Measurements from ENCODE around the gene CLTB.
"Not testable (repeated sequence)": the region's sequence is repeated elsewhere in the genome, so short reads cannot be mapped to it uniquely, and the experiment has no call there.

Gene CLTB, protein sequence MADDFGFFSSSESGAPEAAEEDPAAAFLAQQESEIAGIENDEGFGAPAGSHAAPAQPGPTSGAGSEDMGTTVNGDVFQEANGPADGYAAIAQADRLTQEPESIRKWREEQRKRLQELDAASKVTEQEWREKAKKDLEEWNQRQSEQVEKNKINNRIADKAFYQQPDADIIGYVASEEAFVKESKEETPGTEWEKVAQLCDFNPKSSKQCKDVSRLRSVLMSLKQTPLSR

DNA sequence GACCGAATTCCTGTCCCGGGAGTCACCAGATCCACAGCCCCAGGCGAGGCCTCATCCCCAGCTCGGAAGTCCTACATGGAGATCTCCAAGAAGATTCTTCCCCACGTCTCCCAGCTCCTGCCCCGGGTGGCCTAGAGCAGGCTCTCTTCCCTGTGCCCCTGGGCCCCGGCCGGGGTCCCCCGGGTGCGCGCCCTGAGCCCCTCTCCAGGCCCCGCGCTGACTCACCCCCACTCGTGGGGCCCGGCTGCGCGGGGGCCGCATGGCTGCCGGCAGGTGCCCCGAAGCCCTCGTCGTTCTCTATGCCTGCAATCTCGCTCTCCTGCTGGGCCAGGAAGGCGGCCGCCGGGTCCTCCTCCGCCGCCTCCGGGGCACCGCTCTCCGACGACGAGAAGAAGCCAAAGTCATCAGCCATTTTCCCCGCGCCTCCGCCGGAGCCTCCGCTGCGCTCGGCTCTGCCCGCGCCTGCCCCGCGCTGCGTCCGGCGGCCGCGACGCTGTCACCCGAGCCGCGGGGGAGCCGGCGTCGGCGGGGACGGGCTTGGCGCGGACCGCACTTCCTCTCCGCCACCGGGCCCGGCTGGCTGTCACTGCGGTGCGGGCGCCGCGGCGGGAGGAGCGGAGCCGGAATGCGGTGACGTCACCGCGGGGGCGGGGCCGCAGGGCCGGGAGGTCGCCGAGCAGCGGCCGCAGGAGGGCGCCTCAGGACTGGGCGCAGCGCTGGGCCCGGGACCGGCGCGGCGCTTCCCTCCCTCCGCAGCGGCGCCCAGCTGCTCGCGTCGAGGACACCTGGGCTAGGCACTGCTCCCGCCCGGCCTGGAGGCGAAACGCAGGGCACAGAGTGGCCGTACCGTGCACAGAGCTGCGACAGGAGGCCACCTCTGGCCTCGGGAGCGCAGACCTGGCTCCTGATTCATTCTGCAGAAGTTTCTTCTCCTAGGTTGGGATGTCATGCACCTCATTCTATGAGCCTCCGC lies at the start of gene CLTB:
Gene CLTB, minus strand, starts transcription at position 588 of the 973 bp plus-strand sequence. Its CDS starts 176 bp downstream, at position 412.
- peak; percentile 66 to 78 for DNase-seq (ENCODE audit: extremely low read depth in 1 of 2, low read depth in 1 of 2)

DNA sequence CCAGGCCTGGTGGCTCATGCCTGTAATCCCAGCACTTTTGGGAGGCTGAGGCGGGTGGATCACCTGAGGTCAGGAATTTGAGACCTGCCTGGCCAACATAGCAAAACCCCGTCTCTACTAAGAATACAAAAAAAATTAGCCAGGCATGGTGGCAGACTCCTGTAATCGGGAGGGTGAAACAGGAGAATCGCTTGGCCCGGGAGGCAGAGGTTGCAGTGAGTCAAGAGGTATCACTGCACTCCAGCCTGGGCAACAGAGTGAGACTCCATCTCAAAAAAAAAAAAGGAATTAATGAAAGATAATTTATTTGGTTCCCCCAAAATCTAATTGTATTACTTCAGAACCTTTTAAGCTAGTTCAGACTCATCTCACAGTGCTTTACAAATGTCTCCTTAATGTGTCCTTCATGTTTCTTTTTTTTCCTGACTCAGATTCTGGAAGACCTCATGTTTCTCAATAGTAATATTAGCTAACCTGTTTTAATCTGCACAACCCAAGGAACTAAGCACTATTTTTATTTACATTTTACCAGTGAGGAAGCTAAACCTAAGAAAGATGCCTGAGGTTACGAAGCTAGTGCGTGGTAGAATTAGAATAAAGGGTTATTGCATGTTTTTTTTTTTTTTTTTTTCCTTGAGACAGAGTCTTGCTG lies 46.9 kb upstream of the CLTB start:
- DNase-seq (ENCODE audit: extremely low read depth in 1 of 2, low read depth in 1 of 2), result no peak

DNA sequence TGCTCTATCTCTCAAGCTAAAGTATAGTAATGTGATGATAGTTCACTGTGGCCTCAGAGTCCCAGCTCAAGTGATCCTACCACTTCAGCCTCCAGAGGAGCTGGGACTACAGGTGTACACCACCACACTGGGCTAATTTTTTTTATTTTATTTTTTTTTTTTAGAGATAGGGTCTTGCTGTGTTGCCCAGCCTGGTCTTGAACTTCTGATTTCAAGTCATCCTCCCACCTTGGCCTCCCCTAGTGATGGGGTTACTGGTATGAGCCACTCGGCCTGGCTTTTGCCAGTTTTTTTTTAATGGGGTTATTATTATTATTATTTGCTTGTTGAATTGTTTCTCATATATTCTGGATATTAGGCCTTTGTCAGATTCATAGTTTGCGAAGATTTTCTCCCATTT lies 45.0 kb upstream of the CLTB start:
- DNase-seq (ENCODE audit: extremely low read depth in 1 of 2, low read depth in 1 of 2), result no peak

DNA sequence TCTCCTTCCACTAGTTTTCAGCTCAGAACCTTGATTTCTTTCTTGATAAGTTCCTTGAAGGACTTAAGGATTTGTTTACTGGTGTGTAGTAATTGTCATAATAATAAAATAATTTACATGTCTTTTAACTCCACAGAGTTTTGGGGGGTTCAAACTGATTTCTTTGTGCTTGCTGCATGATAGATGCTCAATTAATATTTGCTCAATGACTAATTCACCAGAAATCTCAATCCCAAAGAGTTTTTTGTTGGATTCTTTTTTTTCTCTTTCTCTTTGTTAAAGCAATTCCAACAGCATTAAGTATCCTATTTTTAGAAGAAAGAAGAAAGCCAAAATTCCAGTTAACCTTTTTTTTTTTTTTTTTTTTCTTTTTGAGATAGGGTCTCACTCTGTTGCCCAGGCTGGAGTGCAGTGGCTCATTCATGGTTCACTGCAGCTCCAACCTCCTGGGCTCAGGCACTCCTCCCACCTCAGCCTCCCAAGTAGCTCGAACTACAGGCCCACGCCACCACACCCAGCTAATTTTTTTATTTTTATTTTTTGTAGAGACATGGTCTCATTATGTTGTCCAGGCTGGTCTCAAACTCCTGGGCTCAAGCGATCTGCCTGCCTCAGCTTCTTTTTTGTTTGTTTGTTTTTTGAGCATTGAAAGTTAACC lies 42.7 kb upstream of the CLTB start:
- no peak for DNase-seq (ENCODE audit: extremely low read depth in 1 of 2, low read depth in 1 of 2)

DNA sequence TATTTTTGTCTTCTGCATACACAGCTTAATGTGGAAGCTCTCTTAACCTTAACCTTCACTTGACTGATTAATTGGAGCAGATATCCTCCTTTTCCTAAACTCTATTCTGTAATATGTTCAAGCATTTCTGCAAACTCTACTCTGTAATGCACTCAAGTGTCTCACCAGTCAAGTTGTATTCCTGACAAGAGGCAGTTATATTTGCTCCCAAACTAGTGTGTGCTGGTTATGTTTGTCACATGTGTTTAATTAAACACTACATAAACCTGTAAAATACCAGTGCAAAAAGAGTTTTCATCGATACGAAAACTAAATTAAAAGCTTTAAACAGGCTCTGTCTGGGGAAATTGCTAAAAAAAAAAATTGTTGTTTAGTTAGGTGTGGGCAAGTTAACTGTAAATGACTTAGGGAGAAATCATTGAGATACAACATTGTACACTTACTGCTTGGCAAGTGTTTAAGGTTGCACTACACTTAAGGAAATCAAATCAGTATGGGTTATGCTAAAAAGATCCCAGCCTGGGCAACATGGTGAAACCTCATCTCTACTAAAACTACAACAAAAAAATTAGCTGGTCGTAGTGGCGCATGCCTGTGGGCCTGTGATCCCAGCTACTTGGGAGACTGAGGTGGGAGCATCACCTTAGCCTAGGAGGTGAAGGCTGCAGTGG lies 38.5 kb upstream of the CLTB start:
- no peak for DNase-seq (ENCODE audit: extremely low read depth in 1 of 2, low read depth in 1 of 2)

DNA sequence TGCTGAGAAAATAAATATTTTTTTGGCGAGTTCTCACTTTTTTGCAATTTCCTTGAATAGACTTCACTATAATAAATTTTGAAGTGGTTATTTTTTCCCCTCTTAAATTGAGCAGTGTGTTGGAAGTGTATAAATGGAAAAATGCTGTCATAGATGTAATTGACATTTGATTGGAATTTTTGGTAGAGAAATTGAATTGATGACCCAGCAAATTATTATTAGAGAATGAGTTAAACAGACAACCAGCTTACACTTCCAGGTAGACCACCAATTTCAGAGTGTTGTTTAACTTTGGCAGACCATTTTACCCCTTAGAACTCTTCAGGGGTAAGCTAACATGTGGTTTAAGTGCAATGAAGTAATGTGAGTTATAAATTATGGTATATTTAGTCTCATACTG lies 33.7 kb upstream of the CLTB start:
- DNase-seq (ENCODE audit: extremely low read depth in 1 of 2, low read depth in 1 of 2), result no peak

DNA sequence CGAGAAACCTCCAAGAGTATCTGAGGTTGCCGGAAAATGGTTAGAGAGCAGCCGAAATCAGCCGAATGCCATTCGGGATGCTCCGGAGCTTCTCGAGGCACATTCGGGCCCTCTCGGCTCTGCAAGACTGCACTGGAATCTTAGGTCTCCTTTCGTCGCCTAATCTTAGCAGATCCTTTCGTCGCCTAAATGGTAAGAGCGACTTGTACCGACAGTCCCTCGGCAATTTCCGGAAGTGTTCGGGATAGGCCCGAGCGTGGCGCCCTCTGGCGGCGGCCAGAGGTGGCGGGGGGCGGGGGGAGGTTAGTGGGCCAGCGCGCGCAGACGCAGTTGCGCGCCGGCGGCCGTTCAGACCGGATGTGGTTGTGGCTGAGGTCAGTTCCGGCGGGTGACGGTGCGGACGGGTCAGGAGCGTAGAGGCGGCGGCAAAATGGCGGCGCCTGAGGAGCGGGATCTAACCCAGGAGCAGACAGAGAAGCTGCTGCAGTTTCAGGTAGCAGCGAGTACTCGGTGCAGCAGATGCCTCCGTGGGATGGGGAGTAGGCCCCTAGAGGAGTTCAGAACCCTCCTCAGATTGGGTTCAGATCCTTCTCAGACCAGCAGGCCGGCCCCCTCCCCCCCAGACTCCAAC lies 31.8 kb upstream of the CLTB start, which contains the start of gene FAF2:
Gene FAF2, plus strand, starts transcription at position 408 of the 631 bp plus-strand sequence. Its CDS starts 23 bp downstream, at position 431.
- DNase-seq (ENCODE audit: extremely low read depth in 1 of 2, low read depth in 1 of 2), result peak; percentile 92 to 99

DNA sequence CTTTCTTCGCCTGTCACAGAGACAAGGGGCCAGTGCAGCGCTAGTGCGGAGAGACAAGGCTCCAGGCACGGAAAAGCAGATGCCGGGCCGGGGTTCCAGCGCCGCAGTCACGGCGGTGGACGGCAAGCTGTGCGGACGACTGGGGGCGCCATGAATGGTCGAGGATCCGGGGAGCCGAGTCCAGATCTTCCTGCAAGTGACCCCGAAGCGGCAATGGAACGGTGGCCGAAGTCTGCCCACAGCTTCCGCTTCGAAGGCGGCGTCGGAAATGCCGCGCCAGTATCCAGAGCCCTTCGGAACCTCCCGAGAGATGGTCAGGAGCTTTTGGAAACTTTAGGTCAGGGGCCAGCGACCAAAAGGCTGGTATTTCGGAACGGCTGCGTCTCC lies 31.2 kb upstream of the CLTB start:
- DNase-seq (ENCODE audit: extremely low read depth in 1 of 2, low read depth in 1 of 2), result peak in 1 of 2 donors; percentile 2

DNA sequence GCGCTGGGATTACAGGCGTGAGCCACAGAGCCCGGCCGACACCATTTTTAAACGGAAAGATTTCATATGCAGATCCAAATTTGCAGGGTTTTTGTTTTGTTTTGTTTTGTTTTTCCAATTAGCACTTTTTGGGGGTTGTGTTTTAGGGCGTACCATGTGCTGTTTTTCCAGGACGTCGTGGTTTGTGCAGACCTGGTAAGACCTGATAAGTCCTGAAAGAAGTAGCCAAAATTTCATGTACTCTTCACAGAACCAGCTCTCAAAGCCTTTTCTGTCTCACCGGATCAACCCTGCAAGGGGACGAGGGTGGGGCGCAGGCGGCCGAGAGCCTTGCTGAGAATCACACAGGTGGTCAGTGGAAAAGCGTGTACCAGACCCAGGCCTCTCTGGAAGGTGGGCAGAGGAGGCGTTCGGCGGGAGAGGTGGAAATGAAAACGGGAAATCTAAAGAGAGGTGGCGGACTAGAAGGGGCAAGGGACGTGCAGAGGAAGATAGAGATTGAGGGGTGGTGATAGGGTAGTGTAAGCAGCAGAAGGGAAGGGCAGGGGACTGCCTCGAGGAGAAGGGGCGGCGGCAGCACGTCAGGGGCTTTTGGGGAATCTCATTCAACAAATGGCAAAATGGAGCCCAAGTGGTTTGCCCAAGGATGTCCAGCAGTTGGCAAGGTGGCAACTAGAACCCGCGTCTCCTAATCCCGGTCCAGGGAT lies 30.7 kb upstream of the CLTB start:
- no peak for DNase-seq (ENCODE audit: extremely low read depth in 1 of 2, low read depth in 1 of 2)

DNA sequence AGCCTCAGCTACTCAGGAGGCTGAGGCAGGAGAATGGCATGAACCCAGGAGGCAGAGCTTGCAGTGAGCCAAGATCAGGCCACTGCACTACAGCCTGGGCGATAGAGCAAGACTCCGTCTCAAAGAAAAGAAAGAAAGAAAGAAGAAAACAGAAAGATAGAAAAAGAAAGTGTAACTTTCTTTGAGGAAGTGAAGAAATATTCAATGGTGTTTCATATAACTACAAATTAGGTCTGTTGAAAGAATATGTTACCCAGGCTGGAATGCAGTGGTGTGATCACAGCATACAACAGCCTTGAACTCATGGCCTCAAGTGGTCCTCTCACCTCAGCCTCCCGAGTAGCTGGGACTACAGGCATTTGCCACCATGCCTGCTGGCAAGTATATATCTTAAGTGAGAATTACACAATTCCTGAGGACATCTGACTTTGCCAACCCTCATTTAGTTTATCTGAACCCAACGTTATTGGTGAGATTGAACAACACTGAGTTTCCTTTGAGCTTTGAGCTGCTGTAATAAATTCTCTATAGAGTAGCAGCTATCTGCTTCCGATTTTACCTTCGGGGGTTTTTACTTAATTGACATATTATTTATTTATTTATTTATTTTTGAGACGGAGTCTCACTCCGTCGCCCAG lies 29.8 kb upstream of the CLTB start:
- no peak for DNase-seq (ENCODE audit: extremely low read depth in 1 of 2, low read depth in 1 of 2)

DNA sequence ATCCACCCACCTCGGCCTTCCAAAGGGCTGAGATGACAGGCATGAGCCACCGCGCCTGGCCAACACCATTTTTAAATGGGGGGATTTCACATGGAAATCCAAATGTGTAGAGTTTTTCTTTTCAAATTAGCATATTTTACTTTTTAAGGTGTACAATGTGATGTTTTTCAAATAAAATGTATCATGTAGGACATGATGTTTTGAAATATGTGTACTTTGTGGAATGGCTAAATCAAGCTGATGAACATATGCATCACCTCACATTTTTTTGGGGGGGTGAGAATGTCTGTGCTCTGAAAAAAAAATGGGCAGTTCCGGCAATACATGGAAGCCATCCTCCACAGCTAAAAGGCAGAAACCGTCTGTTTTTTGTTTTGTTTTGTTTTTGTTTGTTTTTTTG lies 28.4 kb upstream of the CLTB start:
- DNase-seq (ENCODE audit: extremely low read depth in 1 of 2, low read depth in 1 of 2), result no peak

DNA sequence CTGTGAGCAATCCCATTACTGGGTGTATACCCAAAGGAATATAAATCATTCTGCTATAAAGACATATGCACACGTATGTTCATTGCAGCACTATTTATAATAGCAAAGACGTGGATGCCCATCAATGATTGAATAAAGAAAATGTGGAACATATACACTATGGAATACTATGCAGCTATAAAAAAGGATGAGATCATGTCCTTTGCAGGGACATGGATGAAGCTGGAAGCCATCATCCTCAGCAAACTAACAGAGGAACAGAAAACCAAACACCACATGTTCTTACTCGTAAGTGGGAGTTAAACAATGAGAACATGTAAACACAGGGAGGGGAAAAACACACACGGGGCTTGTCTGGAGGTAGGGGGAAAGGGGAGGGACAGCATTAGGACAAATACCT lies 26.6 kb upstream of the CLTB start:
- DNase-seq (ENCODE audit: extremely low read depth in 1 of 2, low read depth in 1 of 2), result not testable (repeated sequence)

DNA sequence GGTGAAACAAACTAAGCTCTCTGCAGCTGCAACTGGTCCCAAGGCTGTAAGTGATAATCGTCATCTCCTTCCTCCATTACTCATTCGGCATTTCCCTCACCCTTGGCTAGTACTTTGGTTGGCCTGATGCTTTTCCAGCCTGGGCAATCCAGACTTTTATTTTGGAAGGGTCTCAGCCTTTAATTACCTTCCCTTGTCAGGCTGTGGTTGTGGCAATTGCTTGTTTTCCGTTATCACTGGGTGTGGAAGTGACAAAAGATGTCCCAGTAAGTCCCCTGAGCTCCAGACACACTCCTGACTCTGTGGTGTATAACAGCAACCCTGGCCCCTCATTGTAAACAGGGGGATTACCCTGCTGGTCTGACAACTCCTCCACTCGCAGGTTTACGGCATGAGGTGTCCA lies 25.6 kb upstream of the CLTB start:
- DNase-seq (ENCODE audit: extremely low read depth in 1 of 2, low read depth in 1 of 2), result no peak

DNA sequence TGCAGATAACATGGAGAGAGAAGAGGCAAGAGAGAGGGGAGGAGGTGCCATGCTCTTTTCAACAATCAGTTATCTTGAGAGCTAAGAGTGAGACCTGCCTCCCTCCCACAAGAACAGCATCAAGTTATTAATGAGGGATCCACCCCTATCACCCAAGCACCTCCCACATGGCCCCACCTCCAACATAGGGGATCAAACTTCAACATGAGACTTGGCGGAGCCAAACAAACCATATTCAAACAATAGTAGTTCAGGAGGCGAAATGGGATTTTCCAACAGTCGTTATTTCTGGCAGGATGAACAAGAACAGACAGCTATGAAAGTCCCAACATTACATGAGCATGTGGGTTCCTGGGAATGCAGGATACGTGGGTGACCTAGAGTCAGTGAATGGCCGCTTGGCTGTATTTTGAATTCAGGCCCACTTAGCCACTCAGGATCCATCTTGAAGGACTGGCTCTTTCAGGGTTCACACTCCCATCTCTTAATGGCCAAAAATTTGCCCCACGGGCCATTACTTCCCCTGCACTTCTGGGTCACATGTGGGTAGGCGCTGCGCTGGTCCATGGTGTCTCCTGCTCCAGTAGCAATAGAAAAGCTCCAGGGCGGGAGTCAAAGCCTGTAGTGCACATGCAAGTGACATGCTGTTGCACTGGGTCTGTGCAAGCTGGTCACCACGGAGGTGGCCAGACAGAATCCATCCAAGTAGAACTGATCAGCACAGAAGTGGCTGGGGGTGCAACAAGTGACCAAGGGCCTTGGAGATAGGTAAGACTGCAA lies 24.8 kb upstream of the CLTB start:
- no peak for DNase-seq (ENCODE audit: extremely low read depth in 1 of 2, low read depth in 1 of 2)

DNA sequence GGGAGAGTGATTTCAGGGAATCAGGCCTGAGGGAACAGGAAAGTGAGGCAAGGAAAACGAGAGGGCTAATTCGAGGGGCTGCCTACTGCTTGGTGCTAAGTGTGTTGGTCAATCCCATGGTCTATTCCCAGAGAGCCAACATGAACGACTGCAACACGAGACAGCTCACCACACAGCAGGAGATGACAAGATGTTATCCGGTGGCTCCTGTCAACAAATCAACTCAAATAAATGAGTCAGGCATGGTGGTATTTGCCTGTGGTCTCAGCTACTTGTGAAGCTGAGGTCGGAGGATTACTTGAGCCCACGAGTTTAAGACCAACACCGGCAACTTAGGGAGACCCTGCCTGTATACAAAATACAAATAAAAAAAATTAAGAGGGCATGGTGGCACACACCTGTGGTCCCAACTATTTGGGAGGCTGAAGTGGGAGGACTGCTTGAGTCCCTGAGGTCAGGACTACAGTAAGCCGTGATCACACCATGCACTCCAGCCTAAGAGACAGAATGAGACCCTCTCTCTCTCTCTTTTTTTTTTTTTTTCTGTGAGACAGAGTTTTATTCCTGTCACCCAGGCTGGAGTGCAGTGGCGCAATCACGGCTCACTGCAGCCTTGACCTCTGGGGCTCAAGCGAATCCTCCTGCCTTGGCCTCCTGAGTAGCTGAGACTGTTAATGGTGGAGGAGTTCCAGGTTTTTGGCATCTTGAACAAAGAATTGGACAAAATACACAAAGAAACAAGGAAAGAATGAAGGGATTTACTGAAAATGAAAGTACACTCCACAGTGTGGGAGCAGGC lies 22.8 kb upstream of the CLTB start:
- no peak for DNase-seq (ENCODE audit: extremely low read depth in 1 of 2, low read depth in 1 of 2)

DNA sequence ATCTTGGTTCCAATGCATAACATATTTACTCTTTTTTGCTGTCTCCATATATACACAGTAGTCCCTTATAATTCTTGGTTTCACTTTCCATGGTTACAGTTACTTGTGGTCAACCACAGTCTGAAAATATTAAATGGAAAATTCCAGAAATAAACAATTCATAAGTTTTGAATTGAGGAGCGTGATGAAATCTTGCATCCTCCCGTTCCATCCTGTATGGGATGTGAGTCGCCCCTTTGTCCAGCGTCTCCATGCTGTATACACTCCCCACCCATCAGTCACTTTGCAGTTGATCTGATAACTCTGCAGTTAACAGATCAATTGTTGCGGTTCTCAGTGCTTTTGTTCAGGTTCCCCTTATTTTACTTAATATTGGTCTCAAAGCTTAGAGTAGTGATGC lies 20.3 kb upstream of the CLTB start:
- no peak for DNase-seq (ENCODE audit: extremely low read depth in 1 of 2, low read depth in 1 of 2)

DNA sequence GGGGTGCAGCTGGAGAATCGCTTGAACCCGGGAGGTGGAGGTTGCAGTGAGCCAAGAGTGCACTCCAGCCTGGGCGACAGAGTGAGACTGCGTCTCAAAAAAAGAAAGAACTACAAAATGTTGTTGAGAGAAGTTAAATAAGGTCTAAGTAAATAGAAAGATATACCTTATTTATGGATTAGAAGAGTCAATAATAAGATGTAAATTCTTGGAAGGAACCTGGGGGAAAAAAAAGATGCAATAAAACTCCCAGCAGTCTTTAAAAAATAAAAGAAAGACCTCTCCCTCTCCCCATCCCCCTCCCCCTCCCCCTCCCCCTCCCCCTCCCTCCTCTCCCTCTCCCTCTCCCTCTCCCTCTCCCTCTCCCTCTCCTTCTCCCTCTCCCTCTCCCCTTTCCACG lies 16.4 kb upstream of the CLTB start:
- DNase-seq (ENCODE audit: extremely low read depth in 1 of 2, low read depth in 1 of 2), result no peak
